ENCODE measurements around the gene SBF2.

DNA sequence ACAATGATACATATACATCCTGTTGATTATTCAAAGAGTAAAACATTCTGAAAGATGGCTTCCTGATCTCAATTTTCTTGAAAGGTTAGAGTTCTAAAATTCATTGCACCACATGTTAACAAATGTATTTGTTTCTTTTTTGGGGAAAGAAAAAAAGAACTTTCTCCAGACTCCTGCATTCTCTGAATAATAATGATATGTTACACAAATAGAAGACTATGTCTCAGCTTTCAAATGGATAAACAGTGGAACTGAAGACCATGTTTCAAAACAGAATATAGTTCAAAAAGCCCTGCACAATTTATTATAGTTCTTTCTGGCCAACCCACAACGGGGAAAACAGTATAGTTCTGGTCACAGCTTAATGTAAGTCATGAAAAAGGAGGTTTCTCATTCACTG is 277.0 kb downstream of the SBF2 start:
- TF ChIP-seq, protein P1, sequence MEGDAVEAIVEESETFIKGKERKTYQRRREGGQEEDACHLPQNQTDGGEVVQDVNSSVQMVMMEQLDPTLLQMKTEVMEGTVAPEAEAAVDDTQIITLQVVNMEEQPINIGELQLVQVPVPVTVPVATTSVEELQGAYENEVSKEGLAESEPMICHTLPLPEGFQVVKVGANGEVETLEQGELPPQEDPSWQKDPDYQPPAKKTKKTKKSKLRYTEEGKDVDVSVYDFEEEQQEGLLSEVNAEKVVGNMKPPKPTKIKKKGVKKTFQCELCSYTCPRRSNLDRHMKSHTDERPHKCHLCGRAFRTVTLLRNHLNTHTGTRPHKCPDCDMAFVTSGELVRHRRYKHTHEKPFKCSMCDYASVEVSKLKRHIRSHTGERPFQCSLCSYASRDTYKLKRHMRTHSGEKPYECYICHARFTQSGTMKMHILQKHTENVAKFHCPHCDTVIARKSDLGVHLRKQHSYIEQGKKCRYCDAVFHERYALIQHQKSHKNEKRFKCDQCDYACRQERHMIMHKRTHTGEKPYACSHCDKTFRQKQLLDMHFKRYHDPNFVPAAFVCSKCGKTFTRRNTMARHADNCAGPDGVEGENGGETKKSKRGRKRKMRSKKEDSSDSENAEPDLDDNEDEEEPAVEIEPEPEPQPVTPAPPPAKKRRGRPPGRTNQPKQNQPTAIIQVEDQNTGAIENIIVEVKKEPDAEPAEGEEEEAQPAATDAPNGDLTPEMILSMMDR (IDR thresholded peaks at IDR 0.05; ENCODE audit: borderline replicate concordance, extremely low read depth, low read length, poor library complexity, severe bottlenecking) = no peak
- TF ChIP-seq EZH2 (IDR thresholded peaks at IDR 0.05; ENCODE audit: borderline replicate concordance, low read depth, low read length, severe bottlenecking) = no peak
